Coronary artery (tissue), 2 donors: ENCODE results near the gene SNF8.

Experiments
- DNase-seq: peaks from one replicate; pipeline ENCODE4 v3.0.0-alpha.2; 2017; ENCODE audit warnings: low spot score
- H3K27ac ChIP-seq, 2 donors: fragments of 200-600 bp; sonication (generic); one replicate each; pipeline ENCODE4 v1.5.1; 2016 to 2019
- H3K4me3 ChIP-seq: fragments of 200-600 bp; sonication (generic); 2 replicates; pipeline ENCODE4 v1.5.1; 2016; ENCODE audit warnings: mild to moderate bottlenecking, moderate library complexity
- CTCF ChIP-seq: fragments of 200-600 bp; sonication (generic); IDR thresholded peaks from one replicate; pipeline ENCODE4 v1.5.1; 2019; ENCODE audit warnings: antibody characterized with exemption

The SNF8 gene

DNA sequence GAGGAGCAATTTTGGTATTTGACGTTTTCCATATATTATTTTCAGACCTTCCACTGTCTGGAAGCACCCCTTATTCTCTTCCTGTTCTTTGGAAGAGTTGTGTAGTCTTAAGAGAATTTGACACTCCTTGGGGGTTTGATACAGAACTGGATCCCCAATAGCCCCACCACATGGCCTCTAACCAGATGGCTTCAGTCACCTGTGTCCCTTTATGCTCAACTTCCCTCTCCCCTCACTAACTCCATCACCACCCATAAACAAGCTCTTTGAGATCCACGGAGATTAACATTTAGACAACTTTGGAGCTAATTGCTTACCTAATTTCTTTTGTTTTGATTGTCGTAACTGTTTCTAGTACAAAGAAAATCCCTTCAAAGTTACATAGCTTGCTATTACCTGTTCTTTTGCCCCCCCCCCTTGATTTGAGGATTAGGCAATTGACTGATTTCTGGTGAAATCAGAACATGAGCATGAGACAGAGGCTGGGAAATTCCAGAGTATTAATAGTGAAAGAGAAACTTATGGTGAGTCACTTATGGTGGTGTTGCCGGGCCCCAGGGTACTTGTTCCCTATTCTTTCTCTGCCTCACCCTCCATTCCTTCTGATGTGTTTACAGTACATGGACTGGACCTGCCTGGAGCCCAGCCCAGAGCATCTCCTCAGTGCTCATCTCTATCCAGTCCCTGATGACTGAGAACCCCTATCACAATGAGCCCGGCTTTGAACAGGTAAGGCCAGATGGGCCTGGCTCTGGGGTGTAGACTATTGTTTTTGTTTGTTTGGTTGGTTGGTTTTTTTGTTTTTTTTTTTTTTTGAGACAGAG lies 29.0 kb downstream of the SNF8 start:
- H3K4me3 ChIP-seq = no peak overlapping the region
- DNase-seq = no peak
- TF ChIP-seq CTCF = no peak
- H3K27ac ChIP-seq = no peak overlapping the region

DNA sequence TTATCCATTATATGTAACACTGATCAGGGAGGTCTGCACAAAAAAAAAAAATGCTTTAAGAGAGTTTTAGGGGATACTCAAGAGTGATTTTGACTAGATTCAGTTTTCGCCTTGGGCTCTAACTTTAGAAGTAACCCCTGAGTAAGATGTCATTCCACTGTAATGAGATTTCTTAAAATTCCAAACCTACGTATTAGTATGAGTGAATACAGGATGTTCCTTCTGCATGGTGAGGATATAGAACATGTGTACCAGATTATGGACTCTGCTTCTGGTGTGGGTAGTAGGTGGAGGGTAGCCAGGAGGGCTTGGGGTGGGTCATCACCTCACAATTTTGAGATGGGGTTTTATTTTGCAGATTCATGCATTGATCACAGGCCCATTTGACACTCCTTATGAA lies 32.2 kb downstream of the SNF8 start:
- TF ChIP-seq CTCF = no peak
- Histone ChIP-seq H3K4me3 (no peak overlapping the region), H3K27ac (no peak overlapping the region)
- no peak for DNase-seq

DNA sequence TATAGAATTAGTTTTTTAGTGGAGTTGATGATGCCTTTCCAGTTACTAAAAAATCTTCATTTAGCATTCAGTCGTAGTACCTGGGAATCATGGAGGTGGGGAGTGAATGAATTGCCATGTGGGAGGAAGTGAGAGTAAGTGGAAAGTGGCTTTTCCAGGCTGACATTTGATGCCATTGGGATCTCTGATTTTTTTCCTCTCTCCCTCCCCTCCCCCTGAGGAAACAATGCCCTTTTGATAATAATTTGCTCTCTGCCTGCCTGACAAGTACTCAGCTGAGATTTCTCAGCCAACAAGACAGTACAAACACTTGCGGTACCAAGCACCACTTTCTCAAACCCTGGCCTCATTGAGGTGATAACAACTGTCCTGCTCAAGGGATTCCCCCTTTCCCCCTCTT lies 34.3 kb downstream of the SNF8 start:
- H3K27ac ChIP-seq = peak overlapping the region in 1 of 2 donors; percentile 13
- H3K4me3 ChIP-seq = peak overlapping the region; percentile 99
- TF ChIP-seq CTCF = no peak
- DNase-seq = no peak

GRCh38 chr17:48909783-48910182 lies 34.9 kb downstream of the SNF8 start:
- H3K4me3 ChIP-seq = peak overlapping the region; percentile 99
- TF ChIP-seq CTCF = no peak
- DNase-seq = no peak
- no peak overlapping the region for H3K27ac ChIP-seq

DNA sequence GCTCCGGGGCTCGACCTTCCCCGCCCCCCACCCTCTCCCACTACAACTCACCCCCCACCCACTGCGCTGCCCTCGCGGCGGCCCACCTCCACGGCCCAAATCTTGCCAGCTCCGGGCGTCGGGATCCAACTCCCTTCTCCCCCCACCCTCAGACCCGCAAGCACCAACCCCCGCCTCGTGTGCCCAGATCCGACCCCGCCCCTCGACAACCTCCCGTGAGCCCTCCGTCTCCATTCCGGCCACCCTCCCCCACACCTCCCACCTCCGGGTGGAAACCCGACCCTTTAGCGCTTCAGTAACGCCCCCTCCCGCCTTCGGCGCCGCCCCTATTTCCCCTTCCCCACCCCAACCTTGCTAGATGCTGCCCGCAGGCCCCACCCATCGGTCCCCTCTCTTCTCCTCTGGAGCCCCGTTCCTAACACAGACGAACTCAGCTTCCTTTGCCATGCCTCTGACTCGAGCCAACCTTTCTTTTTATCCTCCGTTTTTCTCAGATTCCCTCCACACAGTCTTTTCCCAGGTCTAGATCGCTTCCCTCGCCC lies 35.7 kb downstream of the SNF8 start:
- Histone ChIP-seq H3K4me3 (peak overlapping the region; percentile 99), H3K27ac (peak overlapping the region; percentile 83 to 94)
- peak; percentile 79 for DNase-seq
- TF ChIP-seq CTCF = no peak

GRCh38 chr17:48908047-48908843 lies 36.4 kb downstream of the SNF8 start, which contains the start of gene UBE2Z:
Gene UBE2Z (plus strand): TSS chr17:48908407. CDS start chr17:48908504, 97 bp downstream.
- Histone ChIP-seq H3K4me3 (peak within 1 kb of the TSS; percentile 99), H3K27ac (peak within 1 kb of the TSS; percentile 83 to 94)
- no peak for TF ChIP-seq CTCF
- DNase-seq = peak; percentile 97
